Heart left ventricle (tissue), 16 donors: Measurements from ENCODE around the gene MKLN1. TPM values are rescaled to one million over a fixed set of nuclear protein-coding genes. Genes with fewer than 3 reads are reported as not detected.

ENCODE experiments used
- ATAC-seq, 4 donors: fragments of 200-7000 bp; cut with Tn5 transposase; one replicate each; pipeline ENCODE4 v1.9.1; 2020 to 2022; ENCODE audit warnings: moderate library complexity in 4 of 4, mild to moderate bottlenecking in 3 of 4, moderate number of reproducible peaks in 1 of 4
- DNase-seq, 5 donors: peaks; one replicate each; pipeline ENCODE4 v3.0.0-alpha.2; 2020
- H3K27ac ChIP-seq, 12 donors: fragments of 200-600 bp; sonication (generic) in 4 of 12; one replicate each; pipeline versions ENCODE4 v1.5.0 to v1.8.0; 2016 to 2022; ENCODE audit warnings: mild to moderate bottlenecking in 2 of 12
- H3K27me3 ChIP-seq, 9 donors: fragments of 200-600 bp; sonication (generic) in 2 of 9; one replicate each; pipeline versions ENCODE4 v1.5.1 to v1.8.0; 2016 to 2022; ENCODE audit warnings: mild to moderate bottlenecking in 3 of 9
- H3K36me3 ChIP-seq, 9 donors: fragments of 200-600 bp; sonication (generic) in 2 of 9; one replicate each; pipeline versions ENCODE4 v1.5.0 to v1.8.0; 2018 to 2022; ENCODE audit warnings: mild to moderate bottlenecking in 2 of 9
- H3K4me1 ChIP-seq, 12 donors: fragments of 200-600 bp; sonication (generic) in 4 of 12; one replicate each; pipeline versions ENCODE4 v1.5.0 to v1.8.0; 2016 to 2022; ENCODE audit warnings: mild to moderate bottlenecking in 3 of 12
- H3K4me3 ChIP-seq, 12 donors: fragments of 200-600 bp; sonication (generic) in 4 of 12; one replicate each; pipeline versions ENCODE4 v1.5.0 to v1.8.0; 2017 to 2022; ENCODE audit warnings: mild to moderate bottlenecking in 9 of 12, moderate library complexity in 4 of 12
- H3K9me3 ChIP-seq, 12 donors: fragments of 200-600 bp; sonication (generic) in 4 of 12; one replicate each; pipeline versions ENCODE4 v1.5.0 to v1.8.0; 2016 to 2022; ENCODE audit warnings: mild to moderate bottlenecking in 1 of 12
- POLR2A ChIP-seq, 2 donors: fragments of 450-650 bp; IDR thresholded peaks; one replicate each; pipeline ENCODE4 v1.6.1; 2017; ENCODE audit warnings: antibody characterized with exemption in 2 of 2, mild to moderate bottlenecking in 2 of 2, moderate library complexity in 2 of 2
- WGBS, 4 donors: extraction: QIAGEN DNeasy Blood & Tissue Kit in 2 of 4; methylation state at CpG; one replicate each; pipeline versions ENCODE4 v1.1.5 to v1.1.7; 2013 to 2018; 5-methylcytosine and 5-hydroxymethylcytosine counted together
- intact Hi-C, 10 donors: fragments of 100-400 bp; cut with DNase I; formaldehyde crosslinking; loops; one replicate each; pipeline versions ENCODE4 v1.11.1 to v1.14.2; 2022
- polyA plus RNA-seq, 2 donors: library from polyadenylated mRNA; stranded (reverse); fragments of 200-250 nt; gene quantifications; one replicate each; pipeline ENCODE4 v1.2.3, GENCODE V29; 2013
- total RNA-seq, 9 donors: library from RNA; depleted of rRNA in 2 of 9; stranded (reverse); fragments of >200 nt in 2 of 9; fragmentation: NEBNext Ultra II Directional in 3 of 9; extraction: Animal tissue kit (Norgen Biotek cat#: 25700) in 3 of 9; gene quantifications; one replicate each; pipeline versions ENCODE4 v1.1.0 to v1.2.4, GENCODE V29; 2016 to 2023
- TF ChIP-seq, protein P1 (sequence below), 12 donors: fragments of 200-600 bp; sonication (generic) in 4 of 12; IDR thresholded peaks; one replicate each; pipeline versions ENCODE4 v1.5.0 to v1.8.0; 2018 to 2022; ENCODE audit warnings: antibody characterized with exemption in 12 of 12, mild to moderate bottlenecking in 5 of 12
- donor health status: ischemic (EF 13 %, LVEDD 7.1; RV severe dilation, severe dysfunction).
- donor health status: healthy with polysubstance abuse.
- donor health status: DM: no; HTN: yes; CAD: no.
- donor health status: DM: no; HTN: no; CAD: no.
- donor health status: ischemic (EF 25% LVEDD 6.9; RV normal size, moderate dysfunction).
- donor health status: ischemic (EF 25% LVEDD 5.7; RV mildly dilated, moderate dysfunction).
- donor health status: healthy.
- donor health status: DM: yes; HTN: yes; CAD: no.
- donor health status: ischemic (EF 35%, LVEDD 5.7; RV mildly dilated, moderate dysfunction).
- donor health status: nonischemic (EF 11% LVEDD 7.7; RV severe dilation, severe dysfunction).
- donor health status: DM: yes; HTN: yes; CAD: no.
- donor health status: PGD.
- donor health status: ischemic (EF 29% LVEDD 5.4; RV normal size, mild dysfunction).
- donor health status: nonischemic (EF 23%, LVEDD 6.1; RV moderate dilation, normal function).

MKLN1 gene
- total and polyA plus RNA-seq, 11 donors, result 11.5 to 49.7 (median 37.6) TPM

DNA sequence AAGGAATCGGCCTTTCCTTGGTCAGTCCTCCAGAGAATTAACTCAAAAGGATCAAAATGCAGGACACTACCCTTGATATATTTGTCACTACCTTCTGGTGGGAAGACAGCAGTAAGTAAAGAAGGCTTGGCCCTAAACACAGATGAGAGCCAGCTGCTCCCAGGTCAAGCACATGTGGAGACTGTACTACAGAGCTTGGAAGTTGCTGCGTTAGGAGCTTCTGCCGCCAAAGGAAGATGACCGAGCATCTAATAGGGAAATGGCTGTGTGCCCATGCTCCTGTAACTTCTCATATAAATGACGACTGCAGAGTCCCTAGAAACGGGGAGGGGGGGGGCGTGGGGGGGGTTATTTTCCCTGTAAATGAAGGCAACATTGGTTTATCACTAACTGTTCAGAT lies 169.8 kb downstream of the MKLN1 start:
- Histone ChIP-seq H3K27ac (peak overlapping the region in 6 of 12 donors; percentile 11 to 53 (median 22)), H3K4me3 (no peak overlapping the region), H3K9me3 (no peaks in the 10 kb centered on the region), H3K27me3 (no peaks in the 10 kb centered on the region), H3K4me1 (peaks cover 0 to 27% (median 10%) of the 10 kb centered on the region in 12 donors), H3K36me3 (peaks cover 0 to 58% (median 33%) of the 10 kb centered on the region in 9 donors)
- intact Hi-C loops, result loop anchor here in 1 of 10 donors (5.0 kb wide), 1 partner anchor 140 kb away; no protein-coding TSS in a partner anchor
- DNase-seq (peak in 1 of 5 donors; percentile 48), ATAC-seq (peak; percentile 11 to 47 (median 28))
- WGBS, 4 donors, result 25 to 52% (median 36%) methylated on average over 7 of the region's 7 CpGs
- TF ChIP-seq, protein P1, sequence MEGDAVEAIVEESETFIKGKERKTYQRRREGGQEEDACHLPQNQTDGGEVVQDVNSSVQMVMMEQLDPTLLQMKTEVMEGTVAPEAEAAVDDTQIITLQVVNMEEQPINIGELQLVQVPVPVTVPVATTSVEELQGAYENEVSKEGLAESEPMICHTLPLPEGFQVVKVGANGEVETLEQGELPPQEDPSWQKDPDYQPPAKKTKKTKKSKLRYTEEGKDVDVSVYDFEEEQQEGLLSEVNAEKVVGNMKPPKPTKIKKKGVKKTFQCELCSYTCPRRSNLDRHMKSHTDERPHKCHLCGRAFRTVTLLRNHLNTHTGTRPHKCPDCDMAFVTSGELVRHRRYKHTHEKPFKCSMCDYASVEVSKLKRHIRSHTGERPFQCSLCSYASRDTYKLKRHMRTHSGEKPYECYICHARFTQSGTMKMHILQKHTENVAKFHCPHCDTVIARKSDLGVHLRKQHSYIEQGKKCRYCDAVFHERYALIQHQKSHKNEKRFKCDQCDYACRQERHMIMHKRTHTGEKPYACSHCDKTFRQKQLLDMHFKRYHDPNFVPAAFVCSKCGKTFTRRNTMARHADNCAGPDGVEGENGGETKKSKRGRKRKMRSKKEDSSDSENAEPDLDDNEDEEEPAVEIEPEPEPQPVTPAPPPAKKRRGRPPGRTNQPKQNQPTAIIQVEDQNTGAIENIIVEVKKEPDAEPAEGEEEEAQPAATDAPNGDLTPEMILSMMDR (IDR thresholded peaks at IDR 0.05), result no peak
- TF ChIP-seq POLR2A (IDR thresholded peaks at IDR 0.05), result no peak

DNA sequence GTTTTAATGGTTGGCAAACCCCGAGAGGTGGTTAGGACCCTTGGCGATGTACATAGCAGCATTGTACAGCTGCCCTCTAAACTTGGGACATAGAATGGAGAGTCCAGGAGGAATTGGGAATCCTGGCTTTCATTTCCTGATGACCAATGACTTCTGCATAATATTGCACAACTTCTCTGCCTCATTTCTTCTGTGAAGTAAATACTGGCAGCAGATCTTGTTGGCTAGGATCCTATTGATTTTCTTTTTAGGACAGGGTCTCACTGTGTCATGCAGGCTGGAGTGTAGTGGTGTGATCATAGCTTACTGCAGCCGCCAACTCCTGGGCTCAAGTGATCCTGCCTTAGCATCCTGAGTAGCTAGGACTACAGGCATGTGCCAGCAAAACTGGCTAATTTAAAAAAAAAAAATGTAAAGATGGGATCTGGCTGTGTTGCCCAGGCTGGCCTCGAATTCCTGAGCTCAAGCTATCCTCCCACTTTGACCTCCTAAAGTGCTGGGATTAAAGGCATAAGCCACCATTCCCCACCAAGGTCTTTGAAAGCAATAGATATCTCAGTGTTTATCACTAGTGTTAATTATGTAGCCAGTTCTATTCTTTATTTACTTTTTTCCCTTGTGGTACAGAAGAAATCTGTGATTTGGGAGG lies 170.7 kb downstream of the MKLN1 start:
- no peak overlapping the region for H3K4me3 ChIP-seq
- DNase-seq, result no peak
- ATAC-seq, result peak in 2 of 4 donors; percentile 30
- H3K36me3 ChIP-seq, result peaks cover 0 to 62% (median 33%) of the 10 kb centered on the region in 9 donors
- TF ChIP-seq, protein P1 (IDR thresholded peaks at IDR 0.05), result no peak
- TF ChIP-seq POLR2A (IDR thresholded peaks at IDR 0.05), result no peak
- 74 to 93% (median 89%) methylated on average over 4 of the region's 4 CpGs for WGBS, 4 donors
- H3K27ac ChIP-seq, result peak overlapping the region in 5 of 12 donors; percentile 11 to 53 (median 28)
- H3K4me1 ChIP-seq, result peaks cover 8 to 36% (median 20%) of the 10 kb centered on the region in 12 donors
- H3K27me3 ChIP-seq, result no peaks in the 10 kb centered on the region
- intact Hi-C loops, result loop anchor here in 1 of 10 donors (5.0 kb wide), 1 partner anchor 139 kb away; no protein-coding TSS in a partner anchor
- H3K9me3 ChIP-seq, result no peaks in the 10 kb centered on the region

DNA sequence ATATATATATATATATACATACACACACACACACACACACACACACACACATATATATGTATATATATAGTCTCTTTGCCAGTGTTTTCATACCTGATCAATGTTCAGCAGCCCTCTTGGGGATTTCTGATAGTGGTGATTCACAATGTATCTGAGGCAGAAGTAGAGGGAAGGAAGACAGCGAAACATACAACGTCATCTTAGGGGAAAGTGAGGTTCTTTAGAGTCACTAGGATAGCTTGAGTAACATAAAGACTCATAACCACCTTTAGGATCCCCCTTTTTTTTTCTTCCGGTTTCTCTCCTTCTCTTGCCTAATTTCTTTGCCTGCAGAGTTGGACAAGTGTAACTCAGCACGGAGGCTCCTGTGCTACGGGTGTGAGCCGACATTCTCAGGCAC lies 172.1 kb downstream of the MKLN1 start:
- WGBS, 4 donors, result 89 to 92% (median 90%) methylated on average over 6 of the region's 6 CpGs
- H3K9me3 ChIP-seq, result no peaks in the 10 kb centered on the region
- no peak for DNase-seq
- H3K27me3 ChIP-seq, result no peaks in the 10 kb centered on the region
- no peak overlapping the region for H3K27ac ChIP-seq
- no peak for ATAC-seq
- peaks cover 13 to 50% (median 28%) of the 10 kb centered on the region in 12 donors for H3K4me1 ChIP-seq
- TF ChIP-seq, protein P1 (IDR thresholded peaks at IDR 0.05), result no peak
- no peak for TF ChIP-seq POLR2A (IDR thresholded peaks at IDR 0.05)
- H3K4me3 ChIP-seq, result no peak overlapping the region
- H3K36me3 ChIP-seq, result peaks cover 0 to 77% (median 26%) of the 10 kb centered on the region in 9 donors
- intact Hi-C loops, result loop anchor here in 3 of 10 donors (5.0 to 10.0 kb wide), 3 partner anchors 55 to 138 kb away; partner anchors contain the start of gene PODXL (in 1 of the 3)

DNA sequence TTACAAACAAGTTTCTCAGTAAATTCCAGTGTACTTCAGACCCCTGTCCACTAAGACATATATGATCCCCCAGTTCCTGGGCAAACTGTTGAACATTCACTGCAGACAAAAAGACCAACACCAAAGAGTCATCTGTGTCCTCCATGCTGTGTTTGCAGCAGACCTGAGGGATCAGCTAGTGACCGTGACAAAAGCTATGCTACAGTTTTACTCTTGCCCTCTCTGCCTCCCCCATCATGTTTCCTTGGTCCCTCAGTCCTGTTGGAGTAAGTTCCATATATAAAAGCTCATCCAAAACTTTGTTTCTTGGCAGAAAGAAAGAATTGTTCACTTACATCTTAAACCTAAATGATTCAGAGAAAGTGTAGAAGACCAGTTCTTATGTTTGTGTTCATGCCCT lies 172.7 kb downstream of the MKLN1 start:
- Histone ChIP-seq H3K36me3 (peaks cover 0 to 82% (median 29%) of the 10 kb centered on the region in 9 donors), H3K9me3 (no peaks in the 10 kb centered on the region), H3K27ac (no peak overlapping the region), H3K4me1 (peaks cover 13 to 51% (median 28%) of the 10 kb centered on the region in 12 donors), H3K27me3 (no peaks in the 10 kb centered on the region), H3K4me3 (no peak overlapping the region)
- ATAC-seq (no peak), DNase-seq (no peak)
- TF ChIP-seq POLR2A (IDR thresholded peaks at IDR 0.05), result no peak
- TF ChIP-seq, protein P1 (IDR thresholded peaks at IDR 0.05), result no peak
- intact Hi-C loops, result loop anchor here in 2 of 10 donors (10.0 kb wide), 2 partner anchors 54 to 84 kb away; partner anchors contain the start of gene PODXL (in 1 of the 2)
- 88 to 100% (median 94%) methylated on average over 1 of the region's 1 CpG for WGBS, 4 donors
